GM19025 (cell line): ENCODE measurements around the gene C19orf47.
"Not testable (repeated sequence)": the region's sequence is repeated elsewhere in the genome, so short reads cannot be mapped to it uniquely, and the experiment has no call there.

Experiments used
- ATAC-seq: cut with Tn5 transposase; IDR thresholded peaks from one replicate; pipeline ENCODE4 v1.9.1; 2021; ENCODE audit warnings: mild to moderate bottlenecking, low read depth, moderate library complexity; ENCODE audit not compliant: unreplicated experiment

The C19orf47 gene

GRCh38 chr19:40355975-40356680 is 7.9 kb upstream of the C19orf47 start:
- no peak for ATAC-seq

GRCh38 chr19:40348961-40349507 is 837 bp upstream of the C19orf47 start:
- ATAC-seq, result no peak

- ATAC-seq, result no peak
Observed at GRCh38 chr19:40344422-40344821, 3.8 kb downstream of the C19orf47 start.

GRCh38 chr19:40342644-40343311 is 5.4 kb downstream of the C19orf47 start:
- no peak for ATAC-seq

- ATAC-seq, result no peak
Observed at GRCh38 chr19:40341601-40342482, 6.4 kb downstream of the C19orf47 start.

GRCh38 chr19:40339018-40339728 is 9.0 kb downstream of the C19orf47 start:
- no peak for ATAC-seq

- no peak for ATAC-seq
Observed at GRCh38 chr19:40337594-40337993, 10.6 kb downstream of the C19orf47 start.

- ATAC-seq, result no peak
Observed at GRCh38 chr19:40337107-40337506, 11.1 kb downstream of the C19orf47 start.

GRCh38 chr19:40336601-40336900 is 11.6 kb downstream of the C19orf47 start:
- ATAC-seq, result no peak

GRCh38 chr19:40335855-40336600 is 12.2 kb downstream of the C19orf47 start:
- no peak for ATAC-seq

- ATAC-seq, result no peak
Observed at GRCh38 chr19:40335101-40335500, 13.1 kb downstream of the C19orf47 start.

GRCh38 chr19:40333083-40333482 is 15.1 kb downstream of the C19orf47 start:
- not testable (repeated sequence) for ATAC-seq

GRCh38 chr19:40332669-40333068 is 15.5 kb downstream of the C19orf47 start:
- no peak for ATAC-seq

GRCh38 chr19:40331052-40331451 is 17.1 kb downstream of the C19orf47 start:
- ATAC-seq, result no peak

- ATAC-seq, result no peak
Observed at GRCh38 chr19:40326201-40326600, 22.0 kb downstream of the C19orf47 start.

GRCh38 chr19:40323705-40324104 is 24.5 kb downstream of the C19orf47 start:
- ATAC-seq, result no peak

- no peak for ATAC-seq
Observed at GRCh38 chr19:40322951-40323615, 25.1 kb downstream of the C19orf47 start.

- no peak for ATAC-seq
Observed at GRCh38 chr19:40322271-40322610, 26.0 kb downstream of the C19orf47 start.

GRCh38 chr19:40321566-40322270 is 26.5 kb downstream of the C19orf47 start:
- no peak for ATAC-seq
